Panc1 (cell line): Measurements from ENCODE around the gene PARP15. TPM values are rescaled to one million over a fixed set of nuclear protein-coding genes. Genes with fewer than 3 reads are reported as not detected.

Source experiments
- ATAC-seq: fragments of 200-7000 bp; cut with Tn5 transposase; 2 replicates; pipeline ENCODE4 v1.9.1; 2020; ENCODE audit warnings: mild to moderate bottlenecking, moderate library complexity
- BruUV-seq: library from RNA; stranded (reverse); fragments of 400-500 nt; replicated peaks from 2 replicates; lab custom pipeline; 2021; lab: Mats Ljungman, UMichigan
- CTCF ChIA-PET: fragments of 300-600 bp; sonication (Branson Sonifier 250); formaldehyde crosslinking; loops from one replicate; lab custom pipeline; 2022; ENCODE audit warnings: antibody characterized with exemption; lab: Charles Lee
- POLR2A ChIA-PET: fragments of 300-600 bp; sonication (Branson Sonifier 250); formaldehyde crosslinking; loops from one replicate; lab custom pipeline; 2022; ENCODE audit warnings: antibody characterized with exemption; lab: Charles Lee
- DNase-seq: peaks from one replicate; pipeline ENCODE4 v3.0.0-alpha.2; 2010; ENCODE audit warnings: low read depth, low spot score
- H3K27ac ChIP-seq: 2 replicates; pipeline ENCODE4 v1.5.1; 2011; ENCODE audit warnings: mild to moderate bottlenecking, low read length, inconsistent platforms
- H3K27me3 ChIP-seq: fragments of 200-500 bp; sonication (Bioruptor generic); 2 replicates; pipeline ENCODE4 v1.6.0; 2014; ENCODE audit warnings: low read length, inconsistent platforms; ENCODE audit not compliant: control insufficient read depth, insufficient read depth
- H3K36me3 ChIP-seq: fragments of 200-500 bp; sonication (Bioruptor generic); 2 replicates; pipeline ENCODE4 v1.5.1; 2014; ENCODE audit warnings: inconsistent platforms, mild to moderate bottlenecking, low read length, moderate library complexity; ENCODE audit not compliant: control insufficient read depth, insufficient read depth
- H3K4me1 ChIP-seq: 2 replicates; pipeline ENCODE4 v1.5.1; 2011; ENCODE audit warnings: inconsistent platforms, mild to moderate bottlenecking, low read length, moderate library complexity; ENCODE audit not compliant: control insufficient read depth, insufficient read depth
- H3K4me3 ChIP-seq, 2 experiments: 2 replicates each; pipeline ENCODE4 v1.5.1; 2011 to 2012; ENCODE audit warnings: low read depth in 2 of 2, low read length in 2 of 2, mild to moderate bottlenecking in 2 of 2, inconsistent platforms in 1 of 2, moderate library complexity in 1 of 2
- H3K9me3 ChIP-seq: fragments of 200-500 bp; sonication (Bioruptor generic); 2 replicates; pipeline ENCODE4 v1.5.1; 2014; ENCODE audit warnings: low read depth, mild to moderate bottlenecking, inconsistent platforms, low read length, moderate library complexity; ENCODE audit not compliant: control insufficient read depth, insufficient read depth
- POLR2AphosphoS5 ChIP-seq: IDR thresholded peaks from 2 replicates; pipeline ENCODE4 v1.6.1; 2012; ENCODE audit warnings: mild to moderate bottlenecking, low read depth, low read length, moderate library complexity
- SIN3A ChIP-seq: IDR thresholded peaks from 2 replicates; pipeline ENCODE4 v1.6.1; 2012; ENCODE audit warnings: low read depth, mild to moderate bottlenecking, low read length, moderate library complexity, borderline replicate concordance; ENCODE audit not compliant: insufficient read depth
- TCF7L2 ChIP-seq: IDR thresholded peaks from 2 replicates; pipeline ENCODE4 v1.6.1; 2011; ENCODE audit warnings: mild to moderate bottlenecking, low read depth, low read length, inconsistent platforms
- in situ Hi-C: cut with HindIII; loops from 2 replicates; pipeline ENCODE4 v1.10.0; 2016; ENCODE audit warnings: low sequenced_read_pairs, low pct_unique_long_range_greater_than_20kb
- intact Hi-C: fragments of 100-400 bp; cut with micrococcal nuclease; formaldehyde crosslinking; loops from one replicate; pipeline ENCODE4 v1.10.0; 2022; ENCODE audit not compliant: unreplicated experiment
- total RNA-seq: library from RNA; stranded (reverse); gene quantifications from one replicate; pipeline ENCODE4 v1.2.1, GENCODE V29; 2021; ENCODE audit not compliant: unreplicated experiment
- TF ChIP-seq, protein P1 (sequence below), 2 experiments: IDR thresholded peaks; 2 replicates each; pipeline ENCODE4 v1.6.1; 2011 to 2012; ENCODE audit warnings: low read depth in 2 of 2, control low read depth in 1 of 2, low read length in 1 of 2, mild to moderate bottlenecking in 1 of 2, moderate library complexity in 1 of 2; ENCODE audit not compliant: insufficient read depth in 1 of 2
- TF ChIP-seq, protein P2 (sequence below): fragments of 450-650 bp; IDR thresholded peaks from 2 replicates; pipeline ENCODE4 v1.5.1; 2017; ENCODE audit warnings: mild to moderate bottlenecking

The PARP15 gene
- total RNA-seq, 1 experiment from 2014 or later, result 0.21 TPM

- CTCF ChIA-PET, result no interaction called here
- peaks cover 6% of the 10 kb centered on the region; the same call in 1 of the 2 replicates for H3K4me1 ChIP-seq
- TF ChIP-seq POLR2AphosphoS5, result no peak
- TF ChIP-seq, protein P1, sequence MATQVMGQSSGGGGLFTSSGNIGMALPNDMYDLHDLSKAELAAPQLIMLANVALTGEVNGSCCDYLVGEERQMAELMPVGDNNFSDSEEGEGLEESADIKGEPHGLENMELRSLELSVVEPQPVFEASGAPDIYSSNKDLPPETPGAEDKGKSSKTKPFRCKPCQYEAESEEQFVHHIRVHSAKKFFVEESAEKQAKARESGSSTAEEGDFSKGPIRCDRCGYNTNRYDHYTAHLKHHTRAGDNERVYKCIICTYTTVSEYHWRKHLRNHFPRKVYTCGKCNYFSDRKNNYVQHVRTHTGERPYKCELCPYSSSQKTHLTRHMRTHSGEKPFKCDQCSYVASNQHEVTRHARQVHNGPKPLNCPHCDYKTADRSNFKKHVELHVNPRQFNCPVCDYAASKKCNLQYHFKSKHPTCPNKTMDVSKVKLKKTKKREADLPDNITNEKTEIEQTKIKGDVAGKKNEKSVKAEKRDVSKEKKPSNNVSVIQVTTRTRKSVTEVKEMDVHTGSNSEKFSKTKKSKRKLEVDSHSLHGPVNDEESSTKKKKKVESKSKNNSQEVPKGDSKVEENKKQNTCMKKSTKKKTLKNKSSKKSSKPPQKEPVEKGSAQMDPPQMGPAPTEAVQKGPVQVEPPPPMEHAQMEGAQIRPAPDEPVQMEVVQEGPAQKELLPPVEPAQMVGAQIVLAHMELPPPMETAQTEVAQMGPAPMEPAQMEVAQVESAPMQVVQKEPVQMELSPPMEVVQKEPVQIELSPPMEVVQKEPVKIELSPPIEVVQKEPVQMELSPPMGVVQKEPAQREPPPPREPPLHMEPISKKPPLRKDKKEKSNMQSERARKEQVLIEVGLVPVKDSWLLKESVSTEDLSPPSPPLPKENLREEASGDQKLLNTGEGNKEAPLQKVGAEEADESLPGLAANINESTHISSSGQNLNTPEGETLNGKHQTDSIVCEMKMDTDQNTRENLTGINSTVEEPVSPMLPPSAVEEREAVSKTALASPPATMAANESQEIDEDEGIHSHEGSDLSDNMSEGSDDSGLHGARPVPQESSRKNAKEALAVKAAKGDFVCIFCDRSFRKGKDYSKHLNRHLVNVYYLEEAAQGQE (IDR thresholded peaks at IDR 0.05; ENCODE audit: insufficient read depth in 1 of 2, low read depth in 2 of 2, low read length in 1 of 2), result no peak
- TF ChIP-seq, protein P2, sequence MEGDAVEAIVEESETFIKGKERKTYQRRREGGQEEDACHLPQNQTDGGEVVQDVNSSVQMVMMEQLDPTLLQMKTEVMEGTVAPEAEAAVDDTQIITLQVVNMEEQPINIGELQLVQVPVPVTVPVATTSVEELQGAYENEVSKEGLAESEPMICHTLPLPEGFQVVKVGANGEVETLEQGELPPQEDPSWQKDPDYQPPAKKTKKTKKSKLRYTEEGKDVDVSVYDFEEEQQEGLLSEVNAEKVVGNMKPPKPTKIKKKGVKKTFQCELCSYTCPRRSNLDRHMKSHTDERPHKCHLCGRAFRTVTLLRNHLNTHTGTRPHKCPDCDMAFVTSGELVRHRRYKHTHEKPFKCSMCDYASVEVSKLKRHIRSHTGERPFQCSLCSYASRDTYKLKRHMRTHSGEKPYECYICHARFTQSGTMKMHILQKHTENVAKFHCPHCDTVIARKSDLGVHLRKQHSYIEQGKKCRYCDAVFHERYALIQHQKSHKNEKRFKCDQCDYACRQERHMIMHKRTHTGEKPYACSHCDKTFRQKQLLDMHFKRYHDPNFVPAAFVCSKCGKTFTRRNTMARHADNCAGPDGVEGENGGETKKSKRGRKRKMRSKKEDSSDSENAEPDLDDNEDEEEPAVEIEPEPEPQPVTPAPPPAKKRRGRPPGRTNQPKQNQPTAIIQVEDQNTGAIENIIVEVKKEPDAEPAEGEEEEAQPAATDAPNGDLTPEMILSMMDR, result no peak
- TF ChIP-seq TCF7L2, result no peak
- TF ChIP-seq SIN3A, result no peak
Observed at GRCh38 chr3:122612696-122613095, 35.2 kb downstream of the PARP15 start.

GRCh38 chr3:122615303-122615702 is 37.9 kb downstream of the PARP15 start:
- ChIA-PET CTCF (no interaction called here), POLR2A (no interaction called here)
- in situ Hi-C loops (no loop called here), intact Hi-C loops (no loop called here)
- no peak overlapping the region for H3K27ac ChIP-seq
- no peaks in the 10 kb centered on the region for H3K9me3 ChIP-seq
- H3K27me3 ChIP-seq, result no peaks in the 10 kb centered on the region
- no peaks in the 10 kb centered on the region for H3K36me3 ChIP-seq
- TF ChIP-seq SIN3A (no peak), POLR2AphosphoS5 (no peak), TCF7L2 (no peak)
- TF ChIP-seq, protein P1 (IDR thresholded peaks at IDR 0.05; ENCODE audit: insufficient read depth in 1 of 2, low read depth in 2 of 2, low read length in 1 of 2), result no peak
- TF ChIP-seq, protein P2, result no peak
- H3K4me3 ChIP-seq, result no peak overlapping the region
- no peaks in the 10 kb centered on the region for H3K4me1 ChIP-seq
- no TSS peak for BruUV-seq
- ATAC-seq, result 0 out of 2 replicates have a peak, but pooled peaks have one; percentile 17
- DNase-seq, result no peak

More at GRCh38 chr3:122612696-122613095, 35.2 kb downstream of the PARP15 start:
- no peak overlapping the region for H3K4me3 ChIP-seq
- H3K27ac ChIP-seq, result no peak overlapping the region
- intact Hi-C loops, result no loop called here
- H3K27me3 ChIP-seq, result no peaks in the 10 kb centered on the region
- POLR2A ChIA-PET, result no interaction called here
- in situ Hi-C loops, result no loop called here
- no peaks in the 10 kb centered on the region for H3K9me3 ChIP-seq
- DNase-seq (no peak), ATAC-seq (no peak)
- H3K36me3 ChIP-seq, result no peaks in the 10 kb centered on the region
- BruUV-seq, result no TSS peak
